ENCODE data around the gene HPD.
"Not testable (repeated sequence)": the region's sequence is repeated elsewhere in the genome, so short reads cannot be mapped to it uniquely, and the experiment has no call there.

Gene HPD

GRCh38 chr12:121799156-121799841 is 59.4 kb downstream of the HPD start:
- no peak for DNase-seq (ENCODE audit: low read depth in 2 of 2)

- no peak for DNase-seq (ENCODE audit: low read depth in 2 of 2)
Observed at GRCh38 chr12:121798787-121799155, 59.9 kb downstream of the HPD start.

- no peak for DNase-seq (ENCODE audit: low read depth in 2 of 2)
Observed at GRCh38 chr12:121797937-121798786, 60.5 kb downstream of the HPD start.

GRCh38 chr12:121796855-121797751 is 61.6 kb downstream of the HPD start:
- DNase-seq (ENCODE audit: low read depth in 2 of 2): no peak

GRCh38 chr12:121795034-121795968 is 63.4 kb downstream of the HPD start:
- peak in 1 of 2 donors; percentile 75 for DNase-seq (ENCODE audit: low read depth in 2 of 2)

GRCh38 chr12:121794534-121795033 is 64.1 kb downstream of the HPD start:
- no peak for DNase-seq (ENCODE audit: low read depth in 2 of 2)

GRCh38 chr12:121793838-121794533 is 64.7 kb downstream of the HPD start:
- peak; percentile 86 to 91 for DNase-seq (ENCODE audit: low read depth in 2 of 2)

- no peak for DNase-seq (ENCODE audit: low read depth in 2 of 2)
Observed at GRCh38 chr12:121793440-121793837, 65.2 kb downstream of the HPD start, which contains the start of gene RHOF. RHOF (minus strand) TSS chr12:121793688; CDS start chr12:121793633, 55 bp downstream.

- DNase-seq (ENCODE audit: low read depth in 2 of 2): no peak
Observed at GRCh38 chr12:121792607-121793439, 65.8 kb downstream of the HPD start.

GRCh38 chr12:121791671-121792551 is 66.7 kb downstream of the HPD start:
- no peak for DNase-seq (ENCODE audit: low read depth in 2 of 2)

- DNase-seq (ENCODE audit: low read depth in 2 of 2): not testable (repeated sequence)
Observed at GRCh38 chr12:121790785-121791184, 67.9 kb downstream of the HPD start.

GRCh38 chr12:121789800-121790728 is 68.6 kb downstream of the HPD start:
- DNase-seq (ENCODE audit: low read depth in 2 of 2): peak; percentile 93 to 96

All from stimulated activated CD8-positive, alpha-beta memory T cell treated with anti-CD3 and anti-CD28 coated beads, Interleukin-7, amount 100 ng/mL, for 4 hours (primary cell).